D721Med (cell line): Measurements from ENCODE around the gene AIMP2.
"Not testable (repeated sequence)": the region's sequence is repeated elsewhere in the genome, so short reads cannot be mapped to it uniquely, and the experiment has no call there.

Source experiments
- DNase-seq: peaks from one replicate; pipeline ENCODE4 v3.0.0; 2011; ENCODE audit warnings: low spot score; ENCODE audit not compliant: insufficient read length
- FAIRE-seq: peaks from 2 replicates; lab custom pipeline; 2011; peaks lifted over from hg19 to GRCh38; lab: Jason Lieb, UNC
- CTCF ChIP-seq: IDR thresholded peaks from 2 replicates; pipeline ENCODE4 v1.5.1; 2012; ENCODE audit warnings: mild to moderate bottlenecking, control low read depth; ENCODE audit not compliant: insufficient read depth; ENCODE audit errors: missing control alignments

Gene AIMP2

DNA sequence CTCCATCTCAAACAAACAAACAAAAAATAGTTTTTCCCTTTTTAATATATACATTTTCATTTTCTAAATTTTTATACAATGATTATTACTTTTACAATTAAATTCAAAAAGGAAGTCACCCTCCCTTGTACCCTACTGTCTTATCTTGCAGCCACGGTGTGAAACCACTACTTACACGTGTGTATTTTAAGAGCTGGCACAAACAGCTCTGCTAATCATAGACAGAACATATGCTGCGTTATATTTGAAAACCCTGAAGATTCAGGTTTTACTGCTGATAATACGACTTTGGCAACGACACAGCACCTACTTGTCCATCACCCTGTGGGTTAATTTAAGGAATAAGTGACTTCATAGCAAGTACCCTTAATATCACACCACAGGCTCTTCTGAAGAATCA lies 23.1 kb downstream of the AIMP2 start:
- TF ChIP-seq CTCF: no peak
- no peak for DNase-seq
- no peak for FAIRE-seq

DNA sequence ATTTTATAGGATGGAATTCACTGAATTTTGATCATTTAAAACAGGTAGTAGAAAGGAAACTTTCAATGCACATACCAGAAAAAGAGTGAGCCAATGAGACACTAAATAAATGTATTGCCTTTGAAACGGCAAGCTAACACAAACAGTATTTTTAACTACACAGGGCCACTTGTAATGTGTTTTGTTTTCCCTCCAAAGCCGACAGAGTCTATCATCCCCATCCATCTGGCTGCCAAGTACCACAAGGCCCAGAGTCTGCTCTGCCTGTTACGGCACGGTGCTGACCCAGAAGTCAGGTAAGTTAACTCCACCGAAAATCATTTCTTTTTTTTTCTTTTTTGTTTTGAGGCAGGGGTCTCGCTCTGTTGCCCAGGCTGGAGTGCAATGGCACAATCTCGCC lies 23.6 kb downstream of the AIMP2 start:
- no peak for TF ChIP-seq CTCF
- FAIRE-seq (no peak), DNase-seq (no peak)

DNA sequence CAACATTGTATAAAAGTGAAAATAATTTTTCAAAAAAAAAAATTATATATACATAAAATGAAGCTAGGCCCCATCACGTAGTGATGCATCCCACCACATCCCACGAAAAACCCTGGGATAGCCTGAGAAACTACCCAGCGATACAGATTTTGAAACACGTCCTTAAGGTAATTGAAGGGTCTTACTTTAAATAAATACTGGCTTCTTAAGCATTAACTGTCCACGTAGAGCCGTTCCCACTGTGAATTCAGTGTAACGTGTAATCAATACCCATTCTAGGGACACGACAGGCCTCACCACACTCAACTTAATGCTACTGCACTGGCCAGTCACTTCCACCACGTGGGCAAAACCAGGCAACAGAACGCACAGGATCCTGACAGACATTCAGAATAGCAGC lies 26.1 kb downstream of the AIMP2 start:
- DNase-seq (no peak), FAIRE-seq (no peak)
- no peak for TF ChIP-seq CTCF

- FAIRE-seq (no peak), DNase-seq (no peak)
- no peak for TF ChIP-seq CTCF
Measured at GRCh38 chr7:6035686-6036085, 26.6 kb downstream of the AIMP2 start.

GRCh38 chr7:6049780-6050179 lies 40.7 kb downstream of the AIMP2 start:
- TF ChIP-seq CTCF: no peak
- no peak for FAIRE-seq
- no peak for DNase-seq

DNA sequence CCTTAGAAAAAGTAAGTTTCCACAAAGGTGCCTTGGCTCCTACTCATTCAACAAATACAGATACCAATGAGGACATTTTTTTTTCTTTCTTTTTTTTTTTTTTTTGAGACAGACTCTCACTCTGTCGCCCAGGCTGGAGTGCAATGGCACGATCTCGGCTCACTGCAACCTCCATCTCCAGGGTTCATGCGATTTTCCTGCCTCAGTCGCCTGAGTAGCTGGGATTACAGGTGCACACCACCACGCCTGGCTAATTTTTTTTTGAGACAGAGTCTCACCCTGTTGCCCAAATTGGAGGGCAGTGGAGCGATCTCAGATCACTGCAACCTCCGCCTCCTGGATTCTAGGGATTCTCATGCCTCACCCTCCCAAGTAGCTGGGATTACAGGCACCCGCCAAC lies 42.1 kb downstream of the AIMP2 start:
- DNase-seq, FAIRE-seq: not testable (repeated sequence)

DNA sequence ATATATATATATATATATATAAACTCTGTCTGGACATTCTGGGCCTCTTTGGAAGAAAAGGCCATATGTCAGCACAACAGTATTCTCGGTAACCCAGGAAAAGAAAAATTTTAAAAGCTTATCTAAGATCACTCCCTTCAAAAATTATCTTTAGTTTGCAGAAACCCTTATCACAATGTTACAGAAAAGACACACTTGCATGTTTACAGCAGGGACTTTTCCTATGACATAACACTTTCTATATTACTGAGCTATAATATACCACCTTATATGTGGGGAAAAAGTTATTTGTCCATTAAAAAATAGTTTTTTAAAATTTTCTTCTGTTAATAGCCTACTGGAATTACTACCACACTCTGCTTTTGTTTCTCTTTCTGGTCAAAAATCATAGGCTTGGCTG lies 47.5 kb downstream of the AIMP2 start:
- no peak for DNase-seq
- TF ChIP-seq CTCF: no peak
- no peak for FAIRE-seq
